ENCODE results near the gene MAGEA4.

MAGEA4 gene

DNA sequence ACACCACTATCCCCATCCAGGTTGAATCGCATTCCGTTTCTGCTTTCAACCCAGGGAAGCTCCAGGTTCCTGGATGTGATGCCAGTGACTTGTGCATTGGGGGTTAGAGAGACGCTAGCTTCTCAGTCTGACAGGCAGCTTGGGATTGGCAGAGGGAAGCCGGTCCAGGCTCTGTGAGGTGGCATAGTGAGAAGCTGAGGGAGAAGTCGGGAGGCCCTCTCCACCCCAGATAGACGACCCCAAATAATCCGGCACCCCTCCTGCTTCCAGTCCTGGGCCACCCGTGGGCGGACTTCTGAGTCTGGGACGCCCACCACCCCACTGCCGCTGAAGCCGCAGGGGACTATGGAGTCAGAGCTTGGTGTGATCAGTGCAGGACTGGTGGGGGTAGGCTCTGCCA is 7.4 kb downstream of the MAGEA4 start:
- H3K36me3 ChIP-seq (ENCODE audit: control insufficient read depth, insufficient read depth, low read length) = no peaks in the 10 kb centered on the region
- TF ChIP-seq CTCF (IDR thresholded peaks at IDR 0.05; ENCODE audit: insufficient read depth, low read length, poor library complexity, severe bottlenecking) = no peak
- H3K4me3 ChIP-seq (replicated peaks; ENCODE audit: low read depth, low read length) = no peak overlapping the region
- H3K27me3 ChIP-seq (replicated peaks; ENCODE audit: control insufficient read depth, insufficient read depth, low read length) = no peaks in the 10 kb centered on the region
- DNase-seq (ENCODE audit: extremely low read depth, insufficient read length) = no peak

- Histone ChIP-seq H3K36me3 (ENCODE audit: control insufficient read depth, insufficient read depth, low read length) (no peaks in the 10 kb centered on the region), H3K27me3 (replicated peaks; ENCODE audit: control insufficient read depth, insufficient read depth, low read length) (no peaks in the 10 kb centered on the region), H3K4me3 (replicated peaks; ENCODE audit: low read depth, low read length) (no peak overlapping the region)
- DNase-seq (ENCODE audit: extremely low read depth, insufficient read length) = no peak
- no peak for TF ChIP-seq CTCF (IDR thresholded peaks at IDR 0.05; ENCODE audit: insufficient read depth, low read length, poor library complexity, severe bottlenecking)
These were observed 7.8 kb downstream of the MAGEA4 start for GRCh38 chrX:151920530-151920929.

DNA sequence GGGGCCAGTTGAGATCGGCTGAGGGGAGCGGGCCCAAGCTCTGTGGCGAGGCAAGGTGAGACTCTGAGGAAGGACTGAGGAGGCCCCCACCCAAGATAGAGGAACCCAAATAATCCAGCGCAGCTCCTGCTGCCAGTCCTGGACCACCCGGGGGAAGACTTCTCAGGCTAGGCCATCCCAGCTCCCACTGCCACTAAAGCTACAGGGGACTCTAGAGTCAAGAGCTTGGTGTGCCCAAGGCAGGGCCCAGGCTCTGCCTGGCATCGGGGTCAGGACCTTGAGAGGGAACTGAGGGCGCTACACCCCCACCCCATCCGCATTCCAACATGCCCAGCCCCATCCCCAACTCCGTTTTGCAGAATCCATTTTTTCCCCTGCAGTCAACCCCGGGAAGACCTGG is 8.6 kb downstream of the MAGEA4 start:
- no peak for TF ChIP-seq CTCF (IDR thresholded peaks at IDR 0.05; ENCODE audit: insufficient read depth, low read length, poor library complexity, severe bottlenecking)
- Histone ChIP-seq H3K36me3 (ENCODE audit: control insufficient read depth, insufficient read depth, low read length) (no peaks in the 10 kb centered on the region), H3K27me3 (replicated peaks; ENCODE audit: control insufficient read depth, insufficient read depth, low read length) (no peaks in the 10 kb centered on the region), H3K4me3 (replicated peaks; ENCODE audit: low read depth, low read length) (no peak overlapping the region)
- DNase-seq (ENCODE audit: extremely low read depth, insufficient read length) = no peak

DNA sequence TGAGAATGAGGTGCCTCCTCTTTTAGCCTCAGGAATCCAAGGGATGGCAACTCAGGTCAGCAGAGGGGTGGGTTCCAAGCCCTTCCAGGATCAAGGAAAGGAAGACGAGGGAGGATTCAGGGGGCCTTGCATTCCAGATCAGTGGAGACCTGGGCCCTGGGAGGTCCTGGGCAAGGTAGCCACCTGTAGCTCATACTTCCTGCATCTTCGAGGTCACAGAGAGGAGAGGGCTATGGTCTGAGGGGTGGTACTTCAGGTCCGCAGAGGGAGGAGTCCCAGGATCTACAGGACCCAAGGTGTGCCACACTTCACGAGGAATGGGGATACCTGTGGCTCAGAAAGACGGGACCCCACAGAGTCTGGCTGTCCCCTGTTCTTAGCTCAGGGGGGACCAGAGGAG is 9.2 kb downstream of the MAGEA4 start:
- TF ChIP-seq CTCF (IDR thresholded peaks at IDR 0.05; ENCODE audit: insufficient read depth, low read length, poor library complexity, severe bottlenecking) = no peak
- H3K36me3 ChIP-seq (ENCODE audit: control insufficient read depth, insufficient read depth, low read length) = no peaks in the 10 kb centered on the region
- DNase-seq (ENCODE audit: extremely low read depth, insufficient read length) = no peak
- no peak overlapping the region for H3K4me3 ChIP-seq (replicated peaks; ENCODE audit: low read depth, low read length)
- no peaks in the 10 kb centered on the region for H3K27me3 ChIP-seq (replicated peaks; ENCODE audit: control insufficient read depth, insufficient read depth, low read length)

DNA sequence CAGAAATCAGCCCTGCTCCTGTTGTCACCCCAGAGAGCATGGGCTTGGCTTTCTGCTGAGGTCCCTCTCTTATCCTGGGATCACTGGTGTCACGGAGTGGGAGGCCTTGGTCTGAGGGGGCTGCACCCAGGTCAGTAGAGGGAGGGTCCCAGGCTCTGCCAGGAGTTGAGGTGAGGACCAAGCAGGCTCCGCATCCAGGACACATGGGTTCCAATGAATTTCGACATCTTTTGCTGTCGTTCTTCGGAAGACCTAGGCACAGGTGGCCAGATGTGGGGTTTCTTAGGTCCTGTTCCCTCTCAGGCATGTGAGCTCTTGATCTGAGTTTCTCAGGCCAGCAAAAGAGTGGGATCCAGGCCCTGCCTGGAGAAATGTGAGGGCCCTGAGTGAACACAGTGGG is 10.0 kb downstream of the MAGEA4 start:
- no peak for TF ChIP-seq CTCF (IDR thresholded peaks at IDR 0.05; ENCODE audit: insufficient read depth, low read length, poor library complexity, severe bottlenecking)
- no peak for DNase-seq (ENCODE audit: extremely low read depth, insufficient read length)
- Histone ChIP-seq H3K36me3 (ENCODE audit: control insufficient read depth, insufficient read depth, low read length) (no peaks in the 10 kb centered on the region), H3K4me3 (replicated peaks; ENCODE audit: low read depth, low read length) (no peak overlapping the region), H3K27me3 (replicated peaks; ENCODE audit: control insufficient read depth, insufficient read depth, low read length) (no peaks in the 10 kb centered on the region)

- Histone ChIP-seq H3K4me3 (replicated peaks; ENCODE audit: low read depth, low read length) (no peak overlapping the region), H3K36me3 (ENCODE audit: control insufficient read depth, insufficient read depth, low read length) (no peaks in the 10 kb centered on the region), H3K27me3 (replicated peaks; ENCODE audit: control insufficient read depth, insufficient read depth, low read length) (no peaks in the 10 kb centered on the region)
- no peak for TF ChIP-seq CTCF (IDR thresholded peaks at IDR 0.05; ENCODE audit: insufficient read depth, low read length, poor library complexity, severe bottlenecking)
- DNase-seq (ENCODE audit: extremely low read depth, insufficient read length) = no peak
These were observed 11.0 kb downstream of the MAGEA4 start for GRCh38 chrX:151923648-151924047.

Measured in GM06990 (cell line).